Caco-2 (cell line): ENCODE data around the gene BCAS3. TPM values are rescaled to one million over a fixed set of nuclear protein-coding genes. Genes with fewer than 3 reads are reported as not detected.

Experiments
- BruUV-seq: library from RNA; stranded (reverse); fragments of 400-500 nt; replicated peaks from 2 replicates; lab custom pipeline; 2021; lab: Mats Ljungman, UMichigan
- CTCF ChIA-PET: fragments of 300-600 bp; sonication (Branson Sonifier 250); formaldehyde crosslinking; loops from one replicate; lab custom pipeline; 2022; ENCODE audit warnings: antibody characterized with exemption; lab: Charles Lee
- POLR2A ChIA-PET: fragments of 300-600 bp; sonication (Branson Sonifier 250); formaldehyde crosslinking; loops from one replicate; lab custom pipeline; 2022; ENCODE audit warnings: antibody characterized with exemption; lab: Charles Lee
- DNase-seq, 2 experiments: peaks; one replicate each; pipeline versions ENCODE4 v3.0.0 to v3.0.0-alpha.2; 2020 to 2022
- H3K27me3 ChIP-seq: replicated peaks from 2 replicates; pipeline ENCODE4 v1.6.0; 2011; ENCODE audit warnings: low read length; ENCODE audit not compliant: control insufficient read depth, insufficient read depth
- H3K36me3 ChIP-seq: 2 replicates; pipeline ENCODE4 v1.5.1; 2011; ENCODE audit warnings: low read length; ENCODE audit not compliant: control insufficient read depth, insufficient read depth
- H3K4me1 ChIP-seq: fragments of 250-450 bp; sonication (Bioruptor Pico); 2 replicates; pipeline ENCODE4 v1.5.1; 2020; ENCODE audit warnings: mild to moderate bottlenecking
- H3K4me3 ChIP-seq: 2 replicates; pipeline ENCODE4 v1.5.1; 2011; ENCODE audit warnings: low read depth, mild to moderate bottlenecking, control low read depth, low read length
- H3K9me3 ChIP-seq: fragments of 250-450 bp; sonication (Bioruptor Pico); 2 replicates; pipeline ENCODE4 v1.5.1; 2020; ENCODE audit warnings: mild to moderate bottlenecking, moderate library complexity
- H3K27ac Mint-ChIP-seq: one replicate; pipeline ENCODE4 v1.8.0; 2022; ENCODE audit warnings: mixed read lengths; ENCODE audit not compliant: unreplicated experiment
- H3K27me3 Mint-ChIP-seq: one replicate; pipeline ENCODE4 v1.8.0; 2022; ENCODE audit warnings: mixed read lengths; ENCODE audit not compliant: insufficient read depth, unreplicated experiment
- H3K36me3 Mint-ChIP-seq: one replicate; pipeline ENCODE4 v1.8.0; 2022; ENCODE audit warnings: mild to moderate bottlenecking, mixed read lengths; ENCODE audit not compliant: insufficient read depth, unreplicated experiment
- H3K4me1 Mint-ChIP-seq: one replicate; pipeline ENCODE4 v1.8.0; 2022; ENCODE audit warnings: low read depth, mixed read lengths; ENCODE audit not compliant: unreplicated experiment
- H3K4me3 Mint-ChIP-seq: one replicate; pipeline ENCODE4 v1.8.0; 2022; ENCODE audit warnings: mild to moderate bottlenecking, moderate library complexity, mixed read lengths; ENCODE audit not compliant: unreplicated experiment
- H3K9me3 Mint-ChIP-seq: one replicate; pipeline ENCODE4 v1.8.0; 2022; ENCODE audit warnings: mixed read lengths; ENCODE audit not compliant: unreplicated experiment
- CTCF ChIP-seq, 2 experiments: fragments of 200-600 bp in 1 of 2; IDR thresholded peaks; 1 replicate in 1 of 2; 2 replicates in 1 of 2; pipeline versions ENCODE4 v1.5.1 to v1.8.0; 2011 to 2022; ENCODE audit warnings: antibody characterized with exemption in 1 of 2, control low read depth in 1 of 2, inconsistent platforms in 1 of 2, low read depth in 1 of 2, low read length in 1 of 2, mild to moderate bottlenecking in 1 of 2, moderate library complexity in 1 of 2; ENCODE audit not compliant: insufficient read depth in 1 of 2, severe bottlenecking in 1 of 2, unreplicated experiment in 1 of 2
- intact Hi-C: fragments of 100-400 bp; cut with micrococcal nuclease; formaldehyde crosslinking; loops from one replicate; pipeline ENCODE4 v1.10.0; 2022; ENCODE audit not compliant: unreplicated experiment
- total RNA-seq: library from RNA; stranded (reverse); gene quantifications from 2 replicates; pipeline ENCODE4 v1.2.3, GENCODE V29; 2022

Gene BCAS3
- total RNA-seq, 1 experiment from 2014 or later: 44.1 TPM

- H3K36me3 ChIP-seq: no peaks in the 10 kb centered on the region
- Mint-ChIP-seq H3K27ac (no peak overlapping the region), H3K27me3 (no peaks in the 10 kb centered on the region), H3K36me3 (no peaks in the 10 kb centered on the region), H3K4me1 (no peaks in the 10 kb centered on the region), H3K9me3 (peaks cover 30% of the 10 kb centered on the region), H3K4me3 (no peak overlapping the region)
- DNase-seq: no peak
- TF ChIP-seq CTCF (IDR thresholded peaks at IDR 0.05; ENCODE audit: insufficient read depth in 1 of 2, low read depth in 1 of 2, low read length in 1 of 2, severe bottlenecking in 1 of 2, unreplicated experiment in 1 of 2): no peak
- no TSS peak for BruUV-seq
- ChIA-PET POLR2A (no interaction called here), CTCF (no interaction called here)
- no peaks in the 10 kb centered on the region for H3K4me1 ChIP-seq
- H3K27me3 ChIP-seq: no peaks in the 10 kb centered on the region
- intact Hi-C loops: loop anchor here (5.0 kb wide), 1 partner anchor 247 kb away; no protein-coding TSS in a partner anchor
- no peak overlapping the region for H3K4me3 ChIP-seq
- no peaks in the 10 kb centered on the region; the same call in 1 of the 2 replicates for H3K9me3 ChIP-seq
Observed at GRCh38 chr17:60969500-60970037, 291.9 kb downstream of the BCAS3 start.

GRCh38 chr17:60970741-60971140 lies 293.1 kb downstream of the BCAS3 start:
- CTCF ChIA-PET: interaction anchor here (0.6 to 2.1 kb wide), 5 partner anchors 225 to 429 kb away, joined by 3 to 19 read pairs (median 5); partner anchors contain the start of gene TBX2

More at GRCh38 chr17:60970741-60971140, 293.1 kb downstream of the BCAS3 start:
- H3K9me3 Mint-ChIP-seq: peaks cover 22% of the 10 kb centered on the region
- no peaks in the 10 kb centered on the region for H3K27me3 Mint-ChIP-seq
- Histone ChIP-seq H3K36me3 (no peaks in the 10 kb centered on the region), H3K4me1 (no peaks in the 10 kb centered on the region), H3K4me3 (no peak overlapping the region), H3K9me3 (peaks cover 3% of the 10 kb centered on the region; the same call in 1 of the 2 replicates), H3K27me3 (no peaks in the 10 kb centered on the region)
- TF ChIP-seq CTCF (IDR thresholded peaks at IDR 0.05; ENCODE audit: insufficient read depth in 1 of 2, low read depth in 1 of 2, low read length in 1 of 2, severe bottlenecking in 1 of 2, unreplicated experiment in 1 of 2): no peak
- H3K4me3 Mint-ChIP-seq: no peak overlapping the region
- no peak for DNase-seq
- BruUV-seq: no TSS peak
- H3K27ac Mint-ChIP-seq: no peak overlapping the region
- POLR2A ChIA-PET: no interaction called here
- no peaks in the 10 kb centered on the region for H3K36me3 Mint-ChIP-seq
- H3K4me1 Mint-ChIP-seq: no peaks in the 10 kb centered on the region
- intact Hi-C loops: loop anchor here (1.0 to 5.0 kb wide), 2 partner anchors 248 to 439 kb away; no protein-coding TSS in a partner anchor
